HCT116 (cell line): ENCODE measurements around the gene BTD. TPM values are rescaled to one million over a fixed set of nuclear protein-coding genes. Genes with fewer than 3 reads are reported as not detected.

ENCODE experiments used
- ATAC-seq: fragments of 200-7000 bp; cut with Tn5 transposase; 2 replicates; pipeline ENCODE4 v1.9.1; 2020; ENCODE audit warnings: mild to moderate bottlenecking, moderate library complexity
- BruUV-seq: library from RNA; stranded (reverse); fragments of 400-500 nt; replicated peaks from 2 replicates; lab custom pipeline; 2021; lab: Mats Ljungman, UMichigan
- CTCF ChIA-PET: fragments of 300-600 bp; sonication (Branson Sonifier 250); formaldehyde crosslinking; loops from one replicate; lab custom pipeline; 2021; ENCODE audit warnings: antibody characterized with exemption; lab: Charles Lee
- POLR2A ChIA-PET: fragments of 300-600, 350-600 bp; sonication (Branson Sonifier 250); formaldehyde crosslinking; loops from one replicate; lab custom pipeline; 2021; ENCODE audit warnings: antibody characterized with exemption; lab: Charles Lee
- RAD21 ChIA-PET, 2 experiments: fragments of 300-600 bp; sonication (Branson Sonifier 250); formaldehyde crosslinking; loops; one replicate each; lab custom pipeline; 2023; ENCODE audit warnings: low total read pairs in 2 of 2; ENCODE audit not compliant: uncharacterized antibody in 2 of 2, unreplicated experiment in 2 of 2, low non-redundant PET in 1 of 2; lab: Charles Lee
- DNase-seq: peaks from one replicate; pipeline ENCODE4 v3.0.0-alpha.2; 2010; ENCODE audit warnings: low read depth, low spot score
- H2AFZ ChIP-seq: fragments of 200-600 bp; shearing (Covaris generic), sonication (generic); 2 replicates; pipeline ENCODE4 v1.6.1; 2017; ENCODE audit warnings: low read depth, mixed run types, mixed read lengths, antibody characterized with exemption, low read length; ENCODE audit not compliant: poor library complexity, severe bottlenecking
- H3K27ac ChIP-seq: 2 replicates; pipeline ENCODE4 v1.5.1; 2012; ENCODE audit warnings: low read depth, low read length
- H3K27me3 ChIP-seq: fragments of 200-600 bp; sonication (generic); 2 replicates; pipeline ENCODE4 v1.6.1; 2016; ENCODE audit warnings: mixed run types, low read length, mixed read lengths; ENCODE audit not compliant: insufficient read depth
- H3K36me3 ChIP-seq, 2 experiments: fragments of 200-500 bp in 1 of 2; fragments of 200-600 bp in 1 of 2; sonication (Bioruptor generic) in 1 of 2; sonication (generic) in 1 of 2; 2 replicates each; pipeline versions ENCODE4 v1.5.1 to v1.6.1; 2014 to 2016; ENCODE audit warnings: low read length in 2 of 2, inconsistent platforms in 1 of 2, mixed read lengths in 1 of 2, mixed run types in 1 of 2; ENCODE audit not compliant: insufficient read depth in 2 of 2, control insufficient read depth in 1 of 2
- H3K4me1 ChIP-seq, 2 experiments: fragments of 200-600 bp in 1 of 2; sonication (generic) in 1 of 2; 2 replicates each; pipeline versions ENCODE4 v1.5.1 to v1.6.1; 2012 to 2017; ENCODE audit warnings: low read length in 2 of 2, inconsistent platforms in 1 of 2, mild to moderate bottlenecking in 1 of 2, mixed read lengths in 1 of 2, mixed run types in 1 of 2, moderate library complexity in 1 of 2; ENCODE audit not compliant: insufficient read depth in 2 of 2, control insufficient read depth in 1 of 2
- H3K4me2 ChIP-seq: fragments of 200-600 bp; sonication (generic); 2 replicates; pipeline ENCODE4 v1.6.1; 2017; ENCODE audit warnings: mixed run types, low read length, mixed read lengths
- H3K4me3 ChIP-seq, 2 experiments: fragments of 200-600 bp in 1 of 2; sonication (generic) in 1 of 2; replicated peaks in 1 of 2; 2 replicates each; pipeline ENCODE4 v1.5.1; 2011 to 2016; ENCODE audit warnings: low read length in 2 of 2, control low read depth in 1 of 2, low read depth in 1 of 2, mild to moderate bottlenecking in 1 of 2, mixed read lengths in 1 of 2, mixed run types in 1 of 2
- H3K79me2 ChIP-seq: fragments of 200-600 bp; sonication (generic); 2 replicates; pipeline ENCODE4 v1.6.1; 2017; ENCODE audit warnings: mild to moderate bottlenecking, mixed run types, low read length, moderate library complexity, mixed read lengths; ENCODE audit not compliant: insufficient read depth
- H3K9ac ChIP-seq: fragments of 200-600 bp; sonication (generic); 2 replicates; pipeline ENCODE4 v1.6.1; 2016; ENCODE audit warnings: low read length, mixed read lengths
- H3K9me2 ChIP-seq: fragments of 200-600 bp; sonication (generic), shearing (Covaris generic); 2 replicates; pipeline ENCODE4 v1.6.1; 2017; ENCODE audit warnings: mixed run types, mild to moderate bottlenecking, moderate library complexity; ENCODE audit not compliant: insufficient read depth
- H3K9me3 ChIP-seq, 2 experiments: fragments of 200-500 bp in 1 of 2; fragments of 200-600 bp in 1 of 2; sonication (Bioruptor generic) in 1 of 2; sonication (generic) in 1 of 2; 2 replicates each; pipeline ENCODE4 v1.6.1; 2014 to 2017; ENCODE audit warnings: low read length in 2 of 2, mixed read lengths in 2 of 2, inconsistent platforms in 1 of 2, low read depth in 1 of 2, mild to moderate bottlenecking in 1 of 2, mixed run types in 1 of 2, moderate library complexity in 1 of 2; ENCODE audit not compliant: control insufficient read depth in 1 of 2, insufficient read depth in 1 of 2
- H4K20me1 ChIP-seq: fragments of 200-600 bp; sonication (generic), shearing (Covaris generic); 2 replicates; pipeline ENCODE4 v1.6.1; 2017; ENCODE audit warnings: mixed run types, mild to moderate bottlenecking, moderate library complexity; ENCODE audit not compliant: insufficient read depth
- CEBPB ChIP-seq: IDR thresholded peaks from 2 replicates; pipeline ENCODE4 v1.6.1; 2012; ENCODE audit warnings: low read depth
- EZH2 ChIP-seq: fragments of 200-600 bp; sonication (generic); IDR thresholded peaks from 2 replicates; pipeline ENCODE4 v1.6.1; 2017; ENCODE audit warnings: antibody characterized with exemption, mixed run types
- MAX ChIP-seq: IDR thresholded peaks from 2 replicates; pipeline ENCODE4 v1.6.1; 2012
- RAD21 ChIP-seq: IDR thresholded peaks from 2 replicates; pipeline ENCODE4 v1.6.1; 2012; ENCODE audit warnings: low read depth, mild to moderate bottlenecking
- intact Hi-C: fragments of 100-400 bp; cut with micrococcal nuclease; formaldehyde crosslinking; loops from 2 replicates; pipeline ENCODE4 v1.10.0; 2022
- total RNA-seq: library from RNA; stranded (reverse); gene quantifications from one replicate; pipeline ENCODE4 v1.2.1, GENCODE V29; 2021; ENCODE audit not compliant: unreplicated experiment
- TF ChIP-seq, protein P1 (sequence below), 3 experiments: fragments of 200-600 bp in 1 of 3; sonication (generic) in 1 of 3; IDR thresholded peaks in 2 of 3; conservative IDR thresholded peaks in 1 of 3; 2 replicates each; pipeline ENCODE4 v1.5.1; 2012 to 2017; ENCODE audit warnings: low read depth in 2 of 3, low read length in 2 of 3, antibody characterized with exemption in 1 of 3, borderline replicate concordance in 1 of 3, control low read depth in 1 of 3, mild to moderate bottlenecking in 1 of 3, mixed read lengths in 1 of 3, mixed run types in 1 of 3, moderate library complexity in 1 of 3; ENCODE audit not compliant: insufficient read depth in 1 of 3

Gene BTD
- total RNA-seq, 1 experiment from 2014 or later, result 5.0 TPM

DNA sequence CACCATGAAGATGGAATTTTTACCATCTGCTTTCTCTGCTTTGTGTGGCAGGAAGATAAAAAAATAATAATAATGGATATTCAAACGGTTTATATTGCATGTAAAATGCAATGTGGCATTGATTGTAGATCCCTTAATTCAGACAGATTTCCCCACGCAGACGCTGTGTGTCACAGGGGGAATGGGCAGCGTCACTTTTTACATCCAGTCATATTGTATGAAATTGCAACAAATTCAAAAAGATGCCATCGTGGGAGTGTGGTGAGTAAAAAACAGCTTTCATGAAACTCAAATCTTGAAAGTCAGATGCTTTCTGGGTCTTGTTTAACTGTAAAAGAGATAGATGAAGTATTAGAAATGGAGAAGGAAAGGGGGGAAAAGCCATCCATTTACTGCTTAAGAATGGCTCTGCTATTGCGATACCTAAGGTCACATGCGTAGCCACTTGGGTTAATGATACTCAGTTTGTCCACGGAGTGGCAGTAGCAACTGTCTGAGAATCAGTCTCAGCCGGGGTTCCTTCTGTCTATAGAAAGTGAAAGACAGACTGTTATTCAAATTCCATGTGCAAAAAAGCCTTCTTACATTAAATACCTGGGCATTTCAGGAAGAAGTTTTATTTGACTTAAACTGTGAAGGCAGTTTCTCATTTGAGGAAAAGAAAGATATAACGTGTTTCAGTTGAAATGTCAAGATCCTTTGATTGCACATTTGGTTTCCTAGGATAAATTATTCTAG lies 28.5 kb downstream of the BTD start:
- peak overlapping the region; percentile 2; the same call in 1 of the 2 replicates for H3K27ac ChIP-seq
- intact Hi-C loops, result loop anchor here (1.0 to 10.0 kb wide), 4 partner anchors 182 to 617 kb away; no protein-coding TSS in a partner anchor
- CTCF ChIA-PET, result interaction anchor here (0.7 to 2.5 kb wide), 6 partner anchors 16 to 182 kb away, joined by 3 to 27 read pairs (median 6); partner anchors contain the start of gene ANKRD28
- TF ChIP-seq EZH2 (no peak), MAX (peak; percentile 49), RAD21 (peak; percentile 90), CEBPB (peak; percentile 56; the same call in 1 of the 2 replicates)
- TF ChIP-seq, protein P1, sequence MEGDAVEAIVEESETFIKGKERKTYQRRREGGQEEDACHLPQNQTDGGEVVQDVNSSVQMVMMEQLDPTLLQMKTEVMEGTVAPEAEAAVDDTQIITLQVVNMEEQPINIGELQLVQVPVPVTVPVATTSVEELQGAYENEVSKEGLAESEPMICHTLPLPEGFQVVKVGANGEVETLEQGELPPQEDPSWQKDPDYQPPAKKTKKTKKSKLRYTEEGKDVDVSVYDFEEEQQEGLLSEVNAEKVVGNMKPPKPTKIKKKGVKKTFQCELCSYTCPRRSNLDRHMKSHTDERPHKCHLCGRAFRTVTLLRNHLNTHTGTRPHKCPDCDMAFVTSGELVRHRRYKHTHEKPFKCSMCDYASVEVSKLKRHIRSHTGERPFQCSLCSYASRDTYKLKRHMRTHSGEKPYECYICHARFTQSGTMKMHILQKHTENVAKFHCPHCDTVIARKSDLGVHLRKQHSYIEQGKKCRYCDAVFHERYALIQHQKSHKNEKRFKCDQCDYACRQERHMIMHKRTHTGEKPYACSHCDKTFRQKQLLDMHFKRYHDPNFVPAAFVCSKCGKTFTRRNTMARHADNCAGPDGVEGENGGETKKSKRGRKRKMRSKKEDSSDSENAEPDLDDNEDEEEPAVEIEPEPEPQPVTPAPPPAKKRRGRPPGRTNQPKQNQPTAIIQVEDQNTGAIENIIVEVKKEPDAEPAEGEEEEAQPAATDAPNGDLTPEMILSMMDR (IDR thresholded peaks at IDR 0.05 in 2 of 3, conservative IDR thresholded peaks at IDR 0.05 in 1 of 3; ENCODE audit: borderline replicate concordance in 1 of 3, insufficient read depth in 1 of 3, low read depth in 2 of 3, low read length in 2 of 3), result peak; percentile 63 to 83 (median 77)
- TF ChIP-seq, all 23 proteins: peak for 4
- Histone ChIP-seq H3K9me2 (0 out of 2 replicates have a peak, but pooled peaks cover 2% of the 10 kb centered on the region), H3K4me3 (peak overlapping the region; percentile 27 to 29), H3K9me3 (no peaks in the 10 kb centered on the region), H3K9ac (peak overlapping the region; percentile 32; the same call in 1 of the 2 replicates), H3K4me2 (peak overlapping the region; percentile 58), H3K79me2 (no peaks in the 10 kb centered on the region), H3K4me1 (peaks cover 21 to 45% of the 10 kb centered on the region in 2 experiments), H3K27me3 (no peaks in the 10 kb centered on the region), H3K36me3 (no peaks in the 10 kb centered on the region), H4K20me1 (no peaks in the 10 kb centered on the region), H2AFZ (peak overlapping the region; percentile 91)
- no TSS peak for BruUV-seq
- peak; percentile 70 for DNase-seq
- ChIA-PET POLR2A (interaction anchor here (0.5 to 1.1 kb wide), 3 partner anchors 16 to 182 kb away, joined by 3 to 7 read pairs (median 3); no protein-coding TSS in a partner anchor), RAD21 (interaction anchor here (0.9 to 1.4 kb wide), 3 partner anchors 16 to 182 kb away, joined by 3 to 14 read pairs (median 4); no protein-coding TSS in a partner anchor)
- peak; percentile 94 for ATAC-seq
